DMS53 treated with DMSO at 0.1 percent for 48 hours (cell line): Measurements from ENCODE around the gene CAND1.

Source experiments
- DNase-seq: peaks from one replicate; lab custom pipeline; 2025; ENCODE audit not compliant: unreplicated experiment; lab: John Stamatoyannopoulos, UW

The CAND1 gene

DNA sequence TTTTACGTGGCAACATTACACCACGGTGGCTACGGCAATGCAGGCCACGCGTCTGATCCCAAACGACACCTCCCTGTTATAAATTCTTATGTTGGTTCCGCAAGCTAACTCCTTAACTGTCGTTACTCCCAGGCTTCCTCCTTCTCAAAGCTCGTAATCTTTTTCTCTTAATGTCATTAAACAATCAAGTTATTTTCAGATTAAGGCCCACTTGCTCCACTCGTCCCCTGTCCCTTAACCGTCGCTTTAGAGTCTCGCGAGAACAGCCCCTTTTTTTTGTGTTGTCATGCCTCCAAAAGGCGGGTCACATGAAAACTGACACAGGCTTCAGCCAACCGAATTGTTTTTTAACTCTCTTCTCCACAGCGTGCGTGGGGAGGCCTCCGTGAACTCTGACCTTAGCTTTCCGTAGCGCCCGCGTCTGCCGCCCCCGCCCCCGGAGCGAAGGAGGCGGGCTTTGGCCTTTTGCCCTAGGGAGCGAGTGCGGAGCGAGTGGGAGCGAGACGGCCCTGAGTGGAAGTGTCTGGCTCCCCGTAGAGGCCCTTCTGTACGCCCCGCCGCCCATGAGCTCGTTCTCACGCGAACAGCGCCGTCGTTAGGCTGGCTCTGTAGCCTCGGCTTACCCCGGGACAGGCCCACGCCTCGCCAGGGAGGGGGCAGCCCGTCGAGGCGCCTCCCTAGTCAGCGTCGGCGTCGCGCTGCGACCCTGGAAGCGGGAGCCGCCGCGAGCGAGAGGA lies at the start of gene CAND1:
CAND1 (plus strand) TSS at position 463 of the 737 bp plus-strand sequence. CDS start 360 bp downstream, outside the sequence.
- DNase-seq: peak; percentile 99

DNA sequence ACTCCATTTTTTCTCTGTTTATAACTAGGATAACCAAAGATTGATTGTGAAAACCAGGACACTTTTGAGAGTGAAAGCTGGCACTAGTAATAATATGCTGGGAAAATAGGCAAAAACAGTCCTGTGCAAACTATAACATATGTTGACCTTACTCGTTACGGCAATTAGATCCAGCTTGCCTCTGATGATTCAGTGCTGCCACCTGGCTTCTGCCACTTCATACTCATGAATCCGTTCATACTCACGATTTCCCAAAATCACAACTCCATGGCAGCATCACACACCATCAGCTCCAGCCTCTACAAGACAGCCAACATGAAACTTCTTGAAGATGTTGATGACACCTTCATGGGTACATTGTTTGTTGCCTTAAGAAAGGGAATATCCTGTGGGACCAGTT lies 49.1 kb upstream of the CAND1 start:
- peak; percentile 40 for DNase-seq

DNA sequence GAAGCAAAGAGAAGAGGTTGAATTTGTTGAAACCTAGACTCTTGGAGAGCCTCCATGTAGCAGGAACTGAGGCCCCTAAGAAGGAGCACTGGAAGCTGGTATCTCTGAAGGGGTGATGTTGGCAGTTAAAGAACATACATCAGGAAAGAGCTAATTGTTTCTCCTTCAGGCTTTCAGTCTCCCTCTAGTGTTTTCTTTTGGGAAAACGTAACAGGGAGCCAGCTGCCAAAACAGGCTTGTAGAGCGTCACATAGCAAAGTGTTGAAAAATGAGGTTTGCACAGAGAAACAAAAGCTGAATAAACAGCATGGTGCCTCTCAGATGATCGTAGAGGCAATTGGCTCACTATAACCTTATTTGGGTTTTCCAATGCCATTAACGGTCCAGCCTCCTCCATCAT lies 46.9 kb upstream of the CAND1 start:
- peak; percentile 92 for DNase-seq

DNA sequence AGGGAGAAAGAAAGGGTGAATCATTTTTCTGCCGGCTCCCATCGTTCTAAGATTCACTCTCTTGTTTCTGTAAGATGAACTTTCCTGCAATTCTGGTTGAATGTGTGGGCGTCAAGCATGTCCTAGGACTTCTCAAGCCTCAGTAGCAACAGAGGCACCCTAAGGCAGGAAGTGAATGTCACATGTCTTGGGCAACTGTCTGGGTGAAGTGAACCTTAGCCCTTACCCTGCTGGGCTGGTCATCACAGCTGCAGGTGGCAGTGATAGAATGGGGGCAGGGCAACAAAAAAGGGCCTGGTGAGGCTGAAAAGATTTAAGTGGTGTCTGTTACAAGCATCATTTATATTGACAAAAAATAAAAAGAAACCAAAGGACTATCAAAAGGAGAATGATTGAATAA lies 45.9 kb upstream of the CAND1 start:
- peak; percentile 62 for DNase-seq

DNA sequence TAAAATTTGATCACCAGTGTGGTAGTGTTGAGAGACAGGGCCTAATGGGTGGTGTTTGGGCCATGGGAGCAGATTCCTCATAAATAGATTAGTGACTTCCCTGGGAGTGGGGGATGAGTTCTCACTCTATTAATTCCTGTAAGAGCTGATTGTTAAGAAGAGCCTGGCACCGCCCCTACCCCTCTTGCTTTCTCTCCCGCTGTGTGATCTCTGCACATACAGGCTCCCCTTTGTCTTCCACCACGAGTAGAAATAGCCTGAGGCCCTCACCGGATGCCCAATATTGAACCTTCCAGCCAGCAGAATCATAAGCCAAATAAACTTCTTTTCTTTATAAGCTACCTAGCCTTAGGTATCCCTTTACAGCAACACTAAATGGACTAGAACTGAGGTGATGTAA lies 31.9 kb upstream of the CAND1 start:
- DNase-seq: no peak

DNA sequence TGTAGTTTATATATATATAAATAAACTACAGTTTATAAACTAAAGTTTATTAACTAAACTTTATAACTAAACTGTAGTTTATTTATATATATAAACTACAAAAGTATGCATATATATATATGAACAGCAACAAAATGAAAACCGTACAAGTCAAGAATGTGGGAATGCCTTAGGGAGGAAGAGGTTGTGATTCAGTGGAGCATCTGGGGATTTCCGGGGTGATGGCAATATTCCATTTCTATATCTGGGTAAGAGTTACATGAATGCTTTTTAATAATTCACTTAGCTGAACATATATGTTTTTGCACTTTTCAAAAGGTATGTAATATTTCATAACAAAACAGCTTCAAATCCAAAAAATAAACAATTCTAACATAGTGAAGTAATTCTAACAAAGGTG lies 30.1 kb upstream of the CAND1 start:
- DNase-seq: no peak

DNA sequence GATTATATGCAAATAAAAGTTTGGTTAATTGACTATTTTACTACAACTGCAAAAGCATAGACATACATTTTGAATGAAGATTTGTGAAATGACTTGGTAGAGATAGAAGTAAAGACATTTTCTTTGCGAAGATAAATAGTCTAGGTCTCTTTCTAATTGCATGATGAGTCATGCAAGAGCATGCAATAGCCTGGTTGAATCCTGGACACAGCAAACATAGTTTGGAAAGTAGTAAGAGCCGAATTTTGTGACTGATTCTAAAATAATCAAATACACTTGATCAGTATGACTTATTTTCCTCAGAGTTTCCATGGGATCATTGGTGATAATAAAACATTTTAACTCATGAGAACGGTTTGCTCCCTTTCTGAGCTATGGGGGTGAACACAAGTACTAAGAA lies 27.7 kb upstream of the CAND1 start:
- DNase-seq: no peak

DNA sequence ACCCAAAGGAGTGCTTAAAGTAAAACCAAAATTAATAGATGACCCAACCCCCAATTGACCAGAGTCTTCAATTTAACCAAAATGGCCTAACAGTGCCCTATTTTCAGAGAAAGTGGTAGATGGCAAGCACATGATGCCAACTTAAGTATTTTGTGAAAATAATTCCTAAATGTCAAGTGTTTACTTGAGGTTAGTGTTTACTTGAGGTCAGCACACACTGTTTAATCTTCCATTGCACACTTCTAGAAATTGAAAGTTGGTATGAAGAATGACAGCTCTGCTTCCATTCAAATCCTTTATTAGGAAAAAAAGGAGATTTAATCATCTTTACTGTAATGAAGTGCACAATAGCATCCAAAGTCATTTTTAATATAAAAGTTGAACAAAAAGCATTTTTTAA lies 25.9 kb upstream of the CAND1 start:
- DNase-seq: no peak

DNA sequence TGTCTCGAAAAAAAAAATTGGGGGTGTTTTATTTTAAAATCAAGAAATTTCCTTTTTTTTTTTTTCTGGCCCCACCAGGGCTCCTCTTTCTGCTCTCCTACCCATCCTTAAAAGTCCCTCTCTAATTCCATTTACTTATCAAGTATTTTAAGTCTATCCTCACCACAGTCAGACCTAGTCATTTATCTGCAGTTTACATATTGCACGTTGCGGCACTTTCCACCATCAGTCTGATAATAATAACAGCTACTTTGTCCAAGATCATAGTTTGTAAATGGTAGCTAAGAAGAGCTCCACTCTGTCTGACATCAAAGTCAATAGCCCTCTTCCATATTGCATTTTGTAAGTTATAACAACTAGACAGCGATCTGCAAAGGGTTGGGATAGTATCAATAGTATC lies 23.6 kb upstream of the CAND1 start:
- no peak for DNase-seq

DNA sequence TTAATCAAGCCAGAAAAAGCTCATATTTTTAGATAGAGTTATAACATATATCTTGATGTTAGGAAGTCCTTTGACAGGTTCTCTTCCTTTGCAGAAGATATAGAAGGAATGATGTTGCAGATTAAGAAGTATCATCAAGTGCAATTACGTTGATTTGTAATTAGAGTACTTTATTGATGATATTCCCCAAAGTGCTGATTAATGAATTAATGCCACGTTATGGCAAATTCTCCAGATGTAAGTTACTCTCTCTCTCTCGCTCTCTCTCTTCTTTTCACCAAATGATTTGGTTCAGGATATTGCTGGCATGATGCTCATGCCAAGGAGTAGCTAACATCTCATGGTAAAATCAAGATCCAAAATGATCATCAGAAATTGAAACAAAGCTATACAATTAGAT lies 18.1 kb upstream of the CAND1 start:
- no peak for DNase-seq

DNA sequence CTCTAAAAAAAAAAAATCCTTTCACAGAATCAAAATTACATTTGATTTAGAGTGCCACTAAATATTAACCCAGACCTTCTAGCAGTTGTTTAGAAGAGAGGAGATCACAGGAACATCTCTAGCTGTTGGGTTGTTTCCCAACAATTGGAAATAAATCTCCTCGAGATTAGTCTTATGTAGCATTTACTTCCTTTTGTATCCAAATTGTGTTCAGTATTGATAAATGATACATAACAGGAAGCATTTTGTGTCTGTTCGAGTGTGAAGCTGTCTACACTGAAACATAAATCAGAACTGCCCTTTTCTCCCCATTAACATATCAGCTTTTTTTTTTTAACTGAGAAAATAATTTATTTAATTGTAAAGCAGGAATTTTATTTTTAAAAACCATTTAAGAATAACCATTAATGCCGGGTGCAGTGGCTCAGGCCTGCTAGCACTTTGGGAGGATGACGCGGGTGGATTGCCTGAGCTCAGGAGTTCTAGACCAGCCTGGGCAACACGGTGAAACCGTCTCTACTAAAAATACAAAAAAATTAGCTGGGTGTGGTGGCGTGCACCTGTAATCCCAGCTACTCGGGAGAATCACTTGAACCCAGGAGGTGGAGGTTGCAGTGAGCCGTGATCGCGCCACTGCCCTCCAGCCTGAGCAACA lies 14.7 kb upstream of the CAND1 start:
- DNase-seq: no peak

DNA sequence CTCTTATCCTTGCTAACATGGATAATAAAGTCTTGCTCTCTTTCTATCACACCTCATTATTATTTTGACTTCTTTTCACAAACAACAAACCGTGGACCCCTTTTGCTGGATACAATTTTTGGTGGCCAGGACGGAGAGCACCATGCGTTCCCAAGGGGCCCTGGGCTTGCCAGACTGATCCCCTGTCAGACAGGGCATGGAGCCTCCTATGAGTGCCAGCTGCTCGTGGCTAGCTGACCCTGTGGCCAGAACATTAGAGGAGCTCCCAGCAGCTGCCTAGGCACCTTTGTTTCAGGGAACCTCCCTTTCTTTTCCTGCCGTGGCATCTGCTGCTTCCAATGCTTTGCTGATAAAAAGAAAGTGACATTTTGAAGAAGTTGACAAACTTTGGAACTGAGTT lies 12.5 kb upstream of the CAND1 start:
- no peak for DNase-seq

DNA sequence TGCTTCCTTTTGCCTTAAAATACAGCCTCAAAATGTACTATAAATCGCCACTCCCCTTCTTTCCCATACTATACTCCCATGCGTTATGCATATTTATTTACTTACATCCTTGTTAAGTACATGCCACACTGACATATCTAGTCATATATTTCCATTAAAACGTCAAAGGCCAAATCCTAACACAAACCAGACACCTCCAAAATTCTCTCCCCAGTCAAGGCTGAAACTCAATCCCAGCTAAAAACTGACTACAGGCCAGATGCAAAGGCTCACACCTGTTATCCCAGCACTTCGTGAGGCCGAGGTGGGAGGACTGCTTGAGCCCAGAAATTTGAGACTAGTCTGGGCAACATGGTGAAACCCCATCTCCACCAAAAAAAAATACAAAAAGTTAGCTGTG lies 5.7 kb upstream of the CAND1 start:
- DNase-seq: no peak

DNA sequence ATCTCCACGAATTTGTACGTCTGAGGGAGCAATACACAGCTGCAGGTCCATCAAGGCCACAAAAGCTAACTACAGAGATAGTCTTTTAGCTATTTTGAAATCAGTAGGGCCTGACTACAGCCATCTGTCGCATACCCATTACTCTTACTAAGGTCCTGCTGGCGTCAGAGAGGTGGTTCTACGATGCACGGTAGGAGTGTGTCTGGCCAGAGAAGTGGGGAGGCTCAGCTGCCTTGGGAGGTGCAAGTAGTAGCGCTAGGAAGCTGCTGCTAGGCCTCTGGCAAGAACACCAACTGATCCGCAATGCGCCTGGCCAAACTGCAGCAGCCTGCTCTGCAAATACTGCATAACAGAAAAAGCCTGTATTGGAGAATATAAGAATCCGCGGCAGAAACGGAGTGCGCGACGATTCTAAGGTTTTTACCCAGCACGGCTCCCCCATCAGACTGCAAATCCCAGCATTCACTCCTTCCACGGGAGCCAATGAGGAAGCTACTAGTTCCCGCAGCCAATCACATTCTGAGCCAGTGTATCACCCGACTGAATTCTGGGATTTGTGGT lies 743 bp upstream of the CAND1 start:
- DNase-seq: peak; percentile 100

DNA sequence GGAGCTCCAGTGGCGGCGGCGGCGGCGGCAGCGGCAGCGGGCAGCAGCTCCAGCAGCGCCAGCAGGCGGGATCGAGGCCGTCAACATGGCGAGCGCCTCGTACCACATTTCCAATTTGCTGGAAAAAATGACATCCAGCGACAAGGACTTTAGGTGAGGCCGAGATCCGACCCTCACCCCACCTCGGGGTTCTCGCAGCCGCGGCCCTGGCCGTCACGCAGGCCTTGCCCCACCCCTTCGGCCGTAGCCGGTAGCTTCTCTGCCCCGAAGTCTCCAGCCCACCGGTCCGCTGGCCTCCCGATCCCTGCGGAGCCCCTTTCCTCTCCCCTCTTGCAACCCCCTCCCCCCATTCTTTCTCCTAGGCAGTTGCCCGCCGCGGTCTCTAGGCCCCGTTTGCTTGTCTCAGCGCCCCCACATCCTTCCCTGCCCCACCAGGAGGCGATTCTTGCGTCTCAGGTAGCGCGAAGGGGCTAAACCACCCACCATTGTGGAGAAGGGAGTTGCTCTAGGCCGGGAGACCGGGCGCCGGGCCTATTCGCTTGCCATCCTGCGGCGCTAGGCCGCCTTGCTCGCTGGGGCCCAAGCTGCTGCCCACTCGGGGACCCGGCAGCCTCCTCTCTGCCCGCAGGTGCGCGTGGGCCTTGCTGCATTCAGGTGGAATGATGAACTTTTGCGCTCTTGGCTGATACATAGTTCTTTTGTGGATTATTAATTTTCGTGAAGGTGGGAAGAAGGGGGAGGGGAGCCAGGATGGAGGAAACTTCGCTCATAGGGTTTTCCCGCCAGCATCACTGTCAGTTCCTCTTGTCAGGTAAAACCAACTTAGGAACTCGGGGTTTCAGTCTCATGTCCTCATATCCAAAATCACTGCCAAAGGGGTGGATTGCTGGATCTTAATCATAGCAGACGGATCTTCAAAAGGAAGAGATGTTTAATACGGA lies 745 bp downstream of the CAND1 start:
- DNase-seq: peak; percentile 22

DNA sequence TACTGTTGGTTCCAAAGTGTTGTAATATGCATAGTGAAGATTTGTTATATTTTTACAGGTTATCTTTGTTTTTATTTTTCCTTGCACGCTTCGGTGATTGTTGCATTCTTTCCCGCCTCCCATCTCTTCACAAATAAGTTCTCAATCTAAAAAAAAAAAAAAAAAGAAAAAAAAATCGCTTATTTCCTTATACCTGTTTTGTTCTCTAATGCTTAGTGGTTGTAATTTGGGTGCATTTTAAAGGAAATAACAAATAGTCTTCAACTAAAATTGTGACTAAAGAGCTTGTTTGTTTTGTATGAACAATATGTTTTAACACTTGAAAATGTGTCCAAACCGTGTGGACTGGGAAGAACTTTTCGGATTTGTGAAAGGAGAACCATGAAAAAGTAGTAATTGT lies 1.5 kb downstream of the CAND1 start:
- DNase-seq: no peak

DNA sequence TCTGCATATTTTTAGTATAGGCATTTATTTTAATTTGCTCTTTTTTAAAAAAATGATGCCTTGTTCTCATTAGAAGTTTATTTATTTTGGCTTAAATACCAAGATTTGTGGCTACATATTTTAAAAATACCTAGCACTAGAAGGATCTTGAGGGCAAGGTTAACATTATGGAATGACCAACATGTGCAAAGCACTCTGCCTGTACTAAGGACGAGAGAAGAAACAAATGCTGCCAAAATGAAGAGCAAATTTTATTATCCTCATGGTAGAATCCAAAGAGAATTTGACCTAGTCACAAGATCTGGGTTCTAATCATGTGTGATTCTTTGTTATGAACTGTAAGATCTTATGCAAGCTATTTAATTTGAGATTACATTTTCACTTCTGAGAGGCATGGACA lies 2.8 kb downstream of the CAND1 start:
- no peak for DNase-seq

DNA sequence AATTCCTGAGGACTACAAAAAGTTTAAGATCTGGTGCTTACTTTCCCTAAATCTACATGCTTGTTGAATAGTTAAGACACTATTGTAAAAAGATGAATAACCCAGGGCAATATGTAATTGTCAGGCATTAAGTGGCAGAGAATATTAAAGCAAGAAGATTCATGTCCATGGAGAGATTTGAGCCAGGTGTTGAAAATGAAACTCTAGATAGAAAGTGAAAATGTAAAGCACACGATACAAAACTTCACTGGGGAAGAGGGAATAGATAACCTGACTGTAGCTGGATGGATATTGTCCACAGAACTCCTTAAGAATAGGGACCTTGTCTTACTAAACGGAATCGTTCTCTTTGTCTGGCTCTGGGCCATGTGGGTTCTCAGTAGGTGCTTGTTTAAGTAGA lies 5.0 kb downstream of the CAND1 start:
- no peak for DNase-seq

DNA sequence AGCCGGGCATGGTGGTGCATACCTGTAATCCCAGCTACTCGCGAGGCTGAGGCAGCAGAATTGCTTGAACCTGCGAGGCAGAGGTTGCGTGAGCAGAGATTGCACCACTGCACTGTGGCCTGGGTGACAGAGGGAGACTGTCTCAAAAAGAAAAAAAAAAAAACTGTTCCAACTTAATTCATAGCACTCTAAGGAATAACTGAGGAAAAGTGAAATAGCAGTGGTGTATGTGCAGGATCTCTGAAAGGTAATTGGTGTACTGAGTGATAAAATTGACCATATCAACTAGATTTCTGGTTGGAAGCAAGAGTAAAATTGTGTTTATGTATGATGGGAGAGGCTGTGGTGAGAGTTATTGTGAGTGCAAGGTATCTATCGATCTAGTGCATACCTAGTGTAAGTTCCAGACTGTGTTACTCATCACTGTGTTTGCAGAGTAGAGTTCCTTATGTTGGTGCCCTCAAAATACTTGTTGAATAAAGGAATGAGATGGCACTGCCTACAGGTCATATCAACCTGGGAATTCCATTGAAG lies 6.3 kb downstream of the CAND1 start:
- no peak for DNase-seq

DNA sequence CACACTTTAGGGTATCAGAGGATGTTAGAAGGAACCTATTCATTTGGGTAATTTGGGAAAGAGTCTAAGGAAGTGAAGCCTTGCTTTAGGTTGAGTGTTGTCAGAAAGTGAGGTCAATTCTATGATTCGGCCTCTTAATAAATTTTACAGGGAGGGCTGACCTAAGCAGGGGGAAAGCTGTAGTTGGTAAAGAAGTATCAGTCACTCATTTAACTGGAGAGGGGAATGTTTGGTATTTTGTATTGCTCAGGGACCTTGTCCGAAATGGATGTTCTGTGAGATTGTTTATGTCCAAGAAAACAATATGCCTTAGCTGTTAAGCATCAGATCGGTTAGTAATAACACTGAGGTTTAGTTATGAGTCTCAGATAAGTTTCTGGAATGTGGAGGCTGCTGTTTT lies 7.3 kb downstream of the CAND1 start:
- DNase-seq: no peak

DNA sequence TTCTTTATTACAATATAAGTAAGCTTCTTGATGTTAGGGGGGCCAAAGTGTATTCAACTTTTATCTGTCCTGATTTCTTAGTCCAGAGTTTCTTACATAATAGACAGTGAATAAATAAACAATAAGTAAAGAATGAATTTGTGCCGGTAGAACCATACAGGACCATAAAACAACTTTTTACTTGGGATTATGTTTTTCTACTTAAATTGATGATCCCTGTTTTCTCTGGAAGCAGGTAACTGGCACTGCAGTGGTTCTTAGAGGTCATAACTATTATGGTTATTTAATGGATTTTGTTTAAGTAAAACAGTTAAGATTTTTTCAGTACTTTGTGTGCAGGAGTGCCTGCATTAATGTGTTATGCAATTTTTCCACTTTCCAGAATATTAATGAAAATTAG lies 10.5 kb downstream of the CAND1 start:
- no peak for DNase-seq
